Jurkat, Clone E6-1 (cell line): Measurements from ENCODE around the gene BNC2.

ENCODE experiments used
- DNase-seq: peaks from one replicate; pipeline ENCODE4 v3.0.0-alpha.2; 2011; ENCODE audit warnings: low read depth, low spot score
- H3K4me3 ChIP-seq: 2 replicates; pipeline ENCODE4 v1.5.1; 2011; ENCODE audit warnings: mild to moderate bottlenecking, low read length, control low read depth, moderate library complexity

The BNC2 gene

DNA sequence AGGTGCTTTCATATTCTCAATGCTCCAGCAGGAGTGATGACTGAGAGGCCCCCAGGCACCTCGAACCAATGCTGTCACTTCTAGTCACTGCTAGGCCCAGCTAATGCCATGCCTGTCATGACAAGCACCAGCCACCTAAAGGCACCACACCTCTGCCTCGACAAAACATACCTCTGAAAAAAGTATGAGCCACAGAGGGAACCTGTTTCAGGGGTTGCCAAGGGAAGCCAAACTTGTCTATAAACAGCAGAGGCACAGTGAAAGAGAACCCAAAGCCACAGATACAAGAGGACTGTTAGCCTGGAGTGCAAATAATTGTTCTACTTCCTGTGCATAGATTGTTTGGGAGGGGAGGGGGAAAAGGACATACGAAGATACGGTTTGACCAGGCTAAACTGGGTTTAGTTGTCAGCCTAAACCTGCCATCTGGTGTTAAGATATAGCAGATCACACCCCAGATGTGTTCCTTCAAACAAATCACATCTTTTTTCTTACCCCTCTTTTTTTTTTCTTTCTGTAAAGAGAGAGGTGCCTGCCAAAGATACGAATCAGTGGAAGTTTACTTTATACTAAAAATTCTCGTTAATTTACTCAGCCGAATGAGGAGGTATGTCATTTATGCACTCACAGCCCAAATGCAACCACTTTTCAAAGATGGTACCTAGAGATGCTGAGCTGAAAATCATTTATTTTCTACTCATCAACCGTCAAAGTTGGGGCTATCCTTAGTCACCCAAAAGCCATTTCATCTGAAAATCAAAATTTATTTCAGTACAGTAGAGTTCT lies 45.7 kb downstream of the BNC2 start:
- no peak overlapping the region for H3K4me3 ChIP-seq
- DNase-seq, result no peak

DNA sequence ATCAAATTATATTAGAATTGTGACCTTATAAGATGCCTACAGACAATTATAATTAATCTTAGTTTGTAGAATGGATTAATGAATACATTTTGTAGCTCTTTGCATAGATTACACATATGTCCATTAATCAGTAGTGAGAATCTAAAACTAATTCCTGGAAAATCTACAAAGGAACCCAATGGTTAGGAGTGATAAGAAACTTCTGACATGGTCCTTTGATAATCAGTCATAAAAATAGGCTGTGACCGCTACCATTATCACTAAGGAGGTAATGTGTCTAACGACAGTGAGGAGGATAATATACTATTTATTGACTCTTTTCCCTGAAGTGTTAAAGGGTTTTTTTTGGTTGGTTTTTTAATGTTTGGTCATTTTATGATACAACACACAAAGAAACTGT lies 46.6 kb downstream of the BNC2 start:
- H3K4me3 ChIP-seq, result no peak overlapping the region
- no peak for DNase-seq

GRCh38 chr9:16821344-16821743 lies 49.1 kb downstream of the BNC2 start:
- no peak for DNase-seq
- no peak overlapping the region for H3K4me3 ChIP-seq

DNA sequence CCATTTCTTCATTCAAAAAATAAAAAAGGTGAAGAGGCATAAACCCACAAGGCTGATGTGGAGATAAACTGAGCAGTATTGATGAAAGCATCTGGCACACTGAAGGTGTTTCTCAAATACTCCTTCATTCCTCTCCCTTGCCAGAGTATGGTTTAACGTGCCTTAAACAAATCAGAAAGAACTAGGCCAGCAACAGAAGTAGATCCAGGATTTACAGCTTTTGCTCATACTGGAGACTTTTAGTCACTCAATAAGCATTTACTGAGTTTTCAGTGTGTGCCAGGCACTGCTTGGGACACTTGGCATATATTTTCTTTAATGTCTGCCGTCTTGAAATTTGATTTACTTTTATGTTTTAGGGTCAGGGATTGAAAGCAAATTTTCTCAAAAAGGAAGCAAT lies 53.0 kb downstream of the BNC2 start:
- DNase-seq, result no peak
- H3K4me3 ChIP-seq, result no peak overlapping the region

DNA sequence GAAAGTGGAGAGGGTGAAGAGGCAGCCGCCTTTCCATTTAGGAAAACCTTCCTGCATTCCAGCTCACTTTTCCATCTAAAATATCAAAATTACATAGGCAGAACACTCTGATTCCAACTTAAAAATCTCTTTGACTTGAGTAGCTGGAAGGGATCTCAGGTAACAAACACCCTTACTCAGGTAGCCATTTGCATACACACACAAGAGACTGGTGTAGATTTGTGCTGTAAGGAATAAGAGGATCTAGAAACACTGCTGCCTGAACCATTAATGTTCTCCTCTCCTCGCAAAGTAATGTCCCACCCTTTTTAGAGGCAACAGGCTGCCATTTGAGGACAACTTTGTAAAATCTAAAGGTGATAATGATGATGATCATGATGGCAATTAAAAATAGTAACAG lies 53.5 kb downstream of the BNC2 start:
- no peak for DNase-seq
- no peak overlapping the region for H3K4me3 ChIP-seq

DNA sequence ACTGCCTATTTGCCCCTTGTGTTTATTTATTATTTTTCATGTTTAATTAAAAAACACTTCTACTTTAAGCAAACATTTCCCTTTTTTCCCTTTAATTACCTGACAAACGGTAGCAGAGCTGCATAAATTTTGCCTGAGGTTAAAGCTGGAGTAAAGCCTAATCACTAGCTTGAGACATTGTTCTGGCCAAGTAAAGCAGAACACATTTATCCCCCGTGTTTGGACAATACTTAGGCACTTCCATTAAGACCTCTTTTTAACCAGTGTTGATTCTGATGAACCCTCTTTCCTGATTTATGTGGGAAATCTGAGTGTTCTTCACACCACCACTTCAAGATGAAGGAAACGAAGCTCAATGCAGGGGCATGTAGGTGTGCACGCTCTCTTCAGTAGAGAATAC lies 54.5 kb downstream of the BNC2 start:
- no peak overlapping the region for H3K4me3 ChIP-seq
- DNase-seq, result no peak

DNA sequence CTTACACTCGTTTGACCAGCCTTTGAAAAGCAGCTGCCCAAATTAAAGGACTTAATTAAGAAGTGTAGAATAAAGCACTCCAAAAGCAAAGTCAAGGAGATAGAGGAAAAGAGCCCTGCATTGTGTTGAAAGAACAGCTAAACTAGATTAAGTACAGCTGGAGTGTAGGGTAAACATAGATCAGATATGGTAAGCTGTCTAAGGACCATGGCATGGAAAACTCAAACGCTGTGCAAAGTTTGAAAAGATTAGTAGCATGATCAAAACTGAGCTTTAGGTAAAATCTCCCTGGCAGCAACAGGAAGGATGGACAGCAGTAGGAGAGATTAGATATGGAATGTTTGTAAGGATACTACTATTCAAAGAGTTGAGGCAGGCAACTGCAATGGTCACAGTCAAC lies 55.4 kb downstream of the BNC2 start:
- H3K4me3 ChIP-seq, result no peak overlapping the region
- DNase-seq, result no peak

DNA sequence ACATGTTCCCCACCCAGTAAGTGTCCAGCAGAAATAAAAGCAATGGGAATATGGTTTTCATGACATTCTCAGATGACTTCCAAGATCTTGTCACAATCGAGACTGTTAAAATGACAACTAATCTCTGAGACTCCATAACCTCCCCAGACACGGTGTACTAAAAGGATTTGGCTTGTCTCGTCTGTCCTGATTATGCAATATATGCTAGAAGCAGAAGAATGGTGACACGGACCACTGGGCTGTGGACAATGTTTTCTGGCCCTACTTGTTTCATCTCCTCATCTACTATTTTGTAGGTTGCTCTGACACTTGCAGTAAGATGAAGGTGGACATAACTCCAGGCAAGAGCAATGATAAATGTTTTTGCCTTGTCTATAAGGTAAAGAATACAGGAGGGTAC lies 56.6 kb downstream of the BNC2 start:
- DNase-seq, result no peak
- no peak overlapping the region for H3K4me3 ChIP-seq

GRCh38 chr9:16811987-16812685 lies 58.3 kb downstream of the BNC2 start:
- no peak overlapping the region for H3K4me3 ChIP-seq
- no peak for DNase-seq

DNA sequence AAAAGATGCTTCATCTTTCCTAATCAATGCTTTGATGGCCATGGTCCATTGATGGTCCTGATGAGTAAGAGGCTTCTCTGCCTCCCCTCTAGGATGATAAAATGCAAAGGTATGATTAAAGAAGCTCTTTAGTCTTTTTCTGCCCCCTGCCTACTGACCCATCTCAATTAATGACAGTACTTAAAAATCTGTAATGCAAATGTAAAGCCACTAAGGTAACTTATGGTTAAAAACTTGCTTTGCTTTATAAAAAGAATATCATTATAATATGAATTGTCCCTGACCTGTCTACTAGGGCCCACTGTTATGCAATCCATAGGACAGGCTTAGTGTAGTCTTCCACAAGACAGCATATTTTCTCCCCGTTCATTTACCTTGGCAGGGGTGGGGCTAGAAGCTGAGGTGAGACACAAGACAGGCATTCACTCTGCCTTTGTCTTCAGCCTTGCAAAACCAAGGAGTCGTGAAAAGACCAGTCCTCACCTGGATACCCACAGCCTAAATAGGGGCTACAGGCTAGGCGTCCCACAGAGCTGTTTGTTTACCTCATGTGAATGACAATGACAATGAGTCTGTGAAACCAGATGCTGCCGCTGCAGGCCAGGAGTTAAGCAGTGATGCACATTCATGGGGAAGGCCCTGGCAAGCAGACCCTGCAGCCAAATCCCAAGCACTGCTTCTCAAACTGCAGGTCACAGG lies 60.4 kb downstream of the BNC2 start:
- no peak for DNase-seq
- H3K4me3 ChIP-seq, result no peak overlapping the region

GRCh38 chr9:16806674-16807073 lies 63.8 kb downstream of the BNC2 start:
- DNase-seq, result no peak
- H3K4me3 ChIP-seq, result no peak overlapping the region

- no peak for DNase-seq
- no peak overlapping the region for H3K4me3 ChIP-seq
These were observed 66.8 kb downstream of the BNC2 start for GRCh38 chr9:16803648-16804047.

- H3K4me3 ChIP-seq, result no peak overlapping the region
- no peak for DNase-seq
These were observed 68.5 kb downstream of the BNC2 start for GRCh38 chr9:16801871-16802466.

DNA sequence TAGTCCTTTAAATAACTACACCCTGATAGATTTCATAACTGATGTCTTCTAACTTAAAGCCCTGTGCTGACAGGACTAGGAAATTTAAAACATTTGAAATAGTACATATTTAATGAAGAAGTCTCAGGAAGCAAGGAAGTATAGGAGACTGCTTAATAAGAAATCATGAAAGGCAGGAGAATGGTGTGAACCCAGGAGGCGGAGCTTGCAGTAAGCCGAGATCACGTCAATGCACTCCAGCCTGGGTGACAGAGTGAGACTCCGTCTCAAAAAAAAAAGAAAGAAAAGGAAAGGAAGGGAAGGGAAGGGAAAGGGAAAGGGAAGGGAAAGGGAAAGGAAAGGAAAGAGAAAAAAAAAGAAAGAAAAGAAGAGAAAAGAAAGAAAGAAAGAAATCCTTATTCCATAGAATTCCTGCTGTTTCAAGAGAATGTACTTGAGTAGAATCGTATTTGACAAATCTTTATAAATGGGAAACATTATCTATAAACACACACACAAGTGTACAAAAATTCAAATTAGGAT lies 74.1 kb downstream of the BNC2 start:
- H3K4me3 ChIP-seq, result no peak overlapping the region

DNA sequence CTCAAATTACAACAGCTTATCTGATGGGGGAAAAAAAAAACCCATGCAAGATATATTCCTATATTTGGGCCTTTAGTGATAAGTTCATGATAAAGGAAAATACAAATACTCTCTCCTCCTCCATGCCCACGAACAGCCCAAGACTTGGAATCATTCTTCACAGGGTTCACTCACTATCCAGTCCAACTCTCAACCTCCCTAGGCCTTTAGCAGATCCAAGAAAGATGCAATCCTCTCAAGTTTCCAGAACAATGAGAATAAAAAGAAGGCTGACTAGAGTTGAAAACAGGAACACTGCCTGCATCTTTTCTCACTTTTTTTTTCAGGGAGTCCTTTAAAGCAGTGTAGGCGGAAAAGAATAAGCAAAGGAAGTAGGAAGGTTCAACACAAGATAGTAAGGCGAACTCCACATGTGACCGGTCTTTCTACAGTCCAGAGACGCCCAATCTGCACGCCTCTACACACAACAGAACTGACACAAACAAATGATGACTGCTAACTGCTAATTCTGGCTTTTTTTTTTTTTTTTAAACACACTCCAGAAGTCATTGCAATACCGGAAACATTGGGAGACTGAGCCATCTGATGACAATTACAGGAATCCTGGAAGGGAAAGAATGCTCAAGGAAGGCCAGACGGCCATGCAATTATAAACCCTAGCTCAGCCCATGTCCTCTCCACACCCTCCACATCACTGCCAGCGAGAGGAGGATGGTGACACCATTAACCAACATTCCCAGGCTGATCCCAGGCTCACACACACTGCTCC lies 75.4 kb downstream of the BNC2 start:
- H3K4me3 ChIP-seq, result no peak overlapping the region

More for the DNA sequence above, 74.1 kb downstream of the BNC2 start:
- no peak for DNase-seq

GRCh38 chr9:16794103-16794502 lies 76.4 kb downstream of the BNC2 start:
- H3K4me3 ChIP-seq, result no peak overlapping the region
- no peak for DNase-seq

More for the DNA sequence above, 75.4 kb downstream of the BNC2 start:
- no peak for DNase-seq

DNA sequence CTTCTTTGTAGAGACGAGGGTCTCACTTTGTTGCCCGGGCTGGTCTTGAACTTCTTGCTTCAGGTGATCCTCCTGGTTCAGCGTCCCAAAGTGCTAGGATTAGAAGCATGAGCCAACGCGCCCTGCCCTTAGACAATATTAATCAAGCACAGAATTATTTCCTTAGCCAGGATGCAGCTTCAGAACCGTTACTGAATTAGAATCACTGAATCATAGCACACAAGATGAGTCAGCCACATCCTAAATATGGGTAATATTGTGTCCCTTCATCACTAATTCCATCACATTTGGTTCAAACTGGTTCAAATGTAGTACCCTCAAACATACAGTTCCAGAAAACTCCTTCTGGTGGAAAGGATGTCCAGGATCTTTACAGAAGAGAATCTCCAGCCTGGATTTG lies 82.7 kb downstream of the BNC2 start:
- no peak overlapping the region for H3K4me3 ChIP-seq
- no peak for DNase-seq

DNA sequence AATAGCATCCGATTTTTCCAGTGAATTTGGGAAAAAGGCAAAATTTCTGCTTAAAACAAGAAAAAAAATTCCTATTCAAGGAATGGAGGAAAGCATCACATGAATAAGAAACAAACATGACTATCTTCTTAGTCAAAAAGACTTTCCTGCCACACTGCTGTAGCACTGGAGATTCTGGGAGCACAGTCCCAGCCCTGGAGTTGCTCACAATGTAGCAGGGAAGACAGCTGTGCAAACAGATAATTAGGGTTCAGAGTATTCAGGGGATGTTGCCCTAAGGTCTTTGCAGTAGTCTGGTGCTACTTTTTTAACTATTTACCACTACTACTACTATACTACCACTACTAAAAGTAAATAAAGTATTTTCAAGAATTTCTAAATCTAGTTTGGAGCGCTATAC lies 86.5 kb downstream of the BNC2 start:
- no peak overlapping the region for H3K4me3 ChIP-seq
- no peak for DNase-seq

DNA sequence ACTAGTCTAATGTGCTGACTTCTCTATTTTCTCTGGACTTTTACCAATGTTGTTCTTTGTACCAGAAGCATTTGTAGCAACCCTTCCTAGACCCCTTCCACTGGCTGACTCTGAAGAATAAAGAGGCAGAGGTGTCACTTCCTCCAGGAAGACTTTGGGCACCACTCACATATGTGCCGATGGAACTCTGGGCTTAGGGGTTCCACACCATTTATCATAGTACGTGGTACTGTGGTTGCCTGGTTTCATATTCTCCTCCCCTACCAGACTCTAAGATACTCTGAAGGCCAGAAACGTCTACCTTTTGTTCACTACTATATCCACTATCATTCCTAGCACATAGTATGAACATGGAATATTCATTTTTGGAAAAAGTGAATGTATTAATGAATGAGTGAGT lies 88.0 kb downstream of the BNC2 start:
- H3K4me3 ChIP-seq, result no peak overlapping the region
- DNase-seq, result no peak
